Thoracic aorta (tissue), 2 donors: Measurements from ENCODE around the gene SRSF7. TPM values are rescaled to one million over a fixed set of nuclear protein-coding genes. Genes with fewer than 3 reads are reported as not detected.
"Not testable (repeated sequence)": the region's sequence is repeated elsewhere in the genome, so short reads cannot be mapped to it uniquely, and the experiment has no call there.

ENCODE experiments used
- ATAC-seq: fragments of 150-250 bp; one replicate; pipeline ENCODE4 v1.8.0; 2017; ENCODE audit warnings: low read depth; ENCODE audit not compliant: insufficient number of reproducible peaks, low FRiP score
- DNase-seq: peaks from one replicate; pipeline ENCODE4 v3.0.0-alpha.2; 2020; ENCODE audit warnings: low spot score
- H3K27ac ChIP-seq, 2 donors: fragments of 200-600 bp; sonication (generic); 1 replicate in 1 of 2; 2 replicates in 1 of 2; pipeline ENCODE4 v1.5.1; 2016; ENCODE audit warnings: mild to moderate bottlenecking in 2 of 2, moderate library complexity in 2 of 2
- H3K27me3 ChIP-seq: fragments of 200-600 bp; sonication (generic); replicated peaks from 2 replicates; pipeline ENCODE4 v1.6.0; 2016; ENCODE audit warnings: mild to moderate bottlenecking; ENCODE audit not compliant: insufficient read depth
- H3K36me3 ChIP-seq: fragments of 200-600 bp; sonication (generic); one replicate; pipeline ENCODE4 v1.5.1; 2016
- H3K4me1 ChIP-seq, 2 donors: fragments of 200-600 bp; sonication (generic); 1 replicate in 1 of 2; 2 replicates in 1 of 2; pipeline versions ENCODE4 v1.5.1 to v1.6.0; 2016; ENCODE audit warnings: low read depth in 2 of 2, mild to moderate bottlenecking in 1 of 2; ENCODE audit not compliant: control insufficient read depth in 1 of 2
- H3K4me3 ChIP-seq: fragments of 200-600 bp; sonication (generic); 2 replicates; pipeline ENCODE4 v1.5.1; 2016; ENCODE audit warnings: mild to moderate bottlenecking
- H3K9me3 ChIP-seq: fragments of 200-600 bp; sonication (generic); 2 replicates; pipeline ENCODE4 v1.5.1; 2016
- CTCF ChIP-seq: fragments of 200-600 bp; sonication (generic); IDR thresholded peaks from one replicate; pipeline ENCODE4 v1.5.1; 2019; ENCODE audit warnings: antibody characterized with exemption
- total RNA-seq, 2 donors: library from RNA; depleted of rRNA; stranded (reverse); fragments of >200 nt; gene quantifications; one replicate each; pipeline versions ENCODE4 v1.1.0 to v1.2.3, GENCODE V29; 2016

SRSF7 gene
- total RNA-seq, result 100 to 1,000 TPM in 1 of 2 donors, 10 to 100 TPM in 1; 97.5 to 141 TPM

GRCh38 chr2:38750891-38751595, at the start of gene SRSF7:
TSS of gene SRSF7 (minus strand) at chr2:38751361. CDS start at chr2:38751256, 105 bp downstream.
- H3K9me3 ChIP-seq, result no peaks in the 10 kb centered on the region
- ATAC-seq (peak; percentile 96), DNase-seq (peak; percentile 96)
- no peak for TF ChIP-seq CTCF
- H3K27ac ChIP-seq, result peak within 1 kb of the TSS; percentile 95 to 97
- H3K27me3 ChIP-seq, result no peaks in the 10 kb centered on the region
- H3K4me1 ChIP-seq, result peaks cover 28 to 51% of the 10 kb centered on the region in 2 donors
- peak within 1 kb of the TSS; percentile 93 for H3K4me3 ChIP-seq
- H3K36me3 ChIP-seq, result peaks cover 30% of the 10 kb centered on the region

DNA sequence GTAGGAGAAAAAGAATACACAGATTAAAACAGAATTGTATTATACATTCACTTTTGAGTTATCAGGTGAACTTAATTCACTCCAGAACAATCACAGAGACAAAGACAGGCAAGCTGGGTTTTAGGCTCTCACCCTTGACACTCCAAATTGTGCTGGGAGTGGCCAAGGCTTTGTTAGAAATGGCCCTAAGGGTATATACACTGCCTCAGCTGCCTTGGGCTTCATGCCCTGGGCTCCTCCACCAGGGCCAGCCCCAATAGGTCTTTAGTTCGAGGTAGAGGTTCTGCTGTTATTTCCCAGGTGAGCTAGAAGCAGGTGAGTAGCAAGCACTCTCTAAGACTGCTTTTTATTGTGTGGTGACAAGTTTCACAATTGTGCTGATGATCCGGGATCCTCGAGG, 46.8 kb upstream of the SRSF7 start:
- no peak for TF ChIP-seq CTCF
- Histone ChIP-seq H3K4me3 (no peak overlapping the region), H3K9me3 (no peaks in the 10 kb centered on the region), H3K27me3 (no peaks in the 10 kb centered on the region), H3K36me3 (peaks cover 6% of the 10 kb centered on the region), H3K4me1 (no peaks in the 10 kb centered on the region), H3K27ac (no peak overlapping the region)
- ATAC-seq (no peak), DNase-seq (no peak)

- Histone ChIP-seq H3K36me3 (peaks cover 6% of the 10 kb centered on the region), H3K4me3 (no peak overlapping the region), H3K27me3 (no peaks in the 10 kb centered on the region), H3K4me1 (no peaks in the 10 kb centered on the region), H3K9me3 (no peaks in the 10 kb centered on the region), H3K27ac (no peak overlapping the region)
- DNase-seq (no peak), ATAC-seq (no peak)
- no peak for TF ChIP-seq CTCF
Measured at GRCh38 chr2:38797250-38797676, 46.1 kb upstream of the SRSF7 start.

GRCh38 chr2:38795016-38795415, 43.9 kb upstream of the SRSF7 start:
- H3K36me3 ChIP-seq, H3K27me3 ChIP-seq, H3K4me3 ChIP-seq, ATAC-seq, H3K9me3 ChIP-seq, H3K27ac ChIP-seq, DNase-seq, H3K4me1 ChIP-seq: not testable (repeated sequence)

DNA sequence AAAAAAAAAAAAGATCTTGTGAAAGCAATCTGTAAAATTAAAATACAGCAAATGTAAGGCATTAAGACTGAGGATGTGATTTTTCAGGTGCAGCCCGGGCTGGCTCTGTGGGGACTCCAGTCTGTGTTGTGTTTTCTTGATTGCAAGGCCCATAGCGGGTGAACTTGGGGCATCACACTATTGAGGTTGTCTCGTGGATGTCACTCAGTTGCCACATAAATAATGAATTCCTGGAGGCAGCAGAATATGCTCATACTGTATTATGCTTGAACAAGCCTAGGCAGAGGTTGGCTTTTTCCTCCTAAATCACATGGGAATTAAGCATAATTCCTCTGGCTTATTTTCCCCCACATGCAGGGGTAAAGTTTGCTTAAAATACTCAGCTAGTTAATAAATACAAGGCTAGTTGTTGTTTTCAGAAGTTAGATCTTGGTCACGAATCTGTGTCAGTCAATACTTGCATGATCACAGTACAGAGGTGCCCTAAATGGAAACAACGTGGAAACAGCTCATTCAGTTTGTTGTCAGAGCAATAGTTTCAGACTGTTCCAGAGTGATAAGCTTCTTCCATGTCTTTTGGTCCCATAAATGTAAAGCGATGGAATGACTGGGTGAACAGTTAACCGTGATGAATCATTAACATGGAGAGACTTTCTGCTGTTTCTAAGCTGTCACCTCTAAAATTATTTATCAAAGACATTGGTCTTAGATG, 43.2 kb upstream of the SRSF7 start:
- H3K9me3 ChIP-seq, result no peaks in the 10 kb centered on the region
- no peak for TF ChIP-seq CTCF
- peaks cover 6% of the 10 kb centered on the region for H3K36me3 ChIP-seq
- no peaks in the 10 kb centered on the region for H3K27me3 ChIP-seq
- no peaks in the 10 kb centered on the region for H3K4me1 ChIP-seq
- DNase-seq, result no peak
- ATAC-seq, result no peak
- H3K4me3 ChIP-seq, result no peak overlapping the region
- no peak overlapping the region for H3K27ac ChIP-seq
